NCI-H1436 (cell line): ENCODE results near the gene KLHL25.
A peak's percentile ranks its signal among the peaks of the same experiment; 100 is the strongest.

Experiments
- DNase-seq: peaks from one replicate; lab custom pipeline; 2025; lab: John Stamatoyannopoulos, UW

The KLHL25 gene

GRCh38 chr15:85748176-85748575 is 46.5 kb downstream of the KLHL25 start:
- no peak for DNase-seq

DNA sequence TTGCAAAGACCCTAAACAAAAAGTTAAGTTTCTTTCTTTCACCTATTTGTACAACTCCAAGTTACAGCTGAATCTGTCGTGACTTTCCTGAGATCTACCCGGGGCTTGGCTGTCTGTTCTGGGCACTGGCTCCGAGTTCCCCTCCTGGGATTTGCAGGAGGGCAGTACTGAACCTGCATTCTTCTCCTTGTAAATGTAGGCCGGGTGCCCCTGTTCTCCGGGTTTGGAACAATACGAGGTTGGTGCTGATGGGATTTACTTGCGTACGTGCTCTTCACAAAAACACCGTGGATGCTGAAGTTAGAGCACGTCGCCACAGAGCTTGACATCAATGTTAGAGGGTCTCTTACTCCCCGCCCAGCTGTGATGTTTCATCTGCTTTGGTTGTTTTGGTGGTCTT is 48.1 kb downstream of the KLHL25 start:
- DNase-seq = no peak

- no peak for DNase-seq
These were observed 49.1 kb downstream of the KLHL25 start for GRCh38 chr15:85745525-85746150.

GRCh38 chr15:85745023-85745422 is 49.7 kb downstream of the KLHL25 start:
- DNase-seq = no peak

DNA sequence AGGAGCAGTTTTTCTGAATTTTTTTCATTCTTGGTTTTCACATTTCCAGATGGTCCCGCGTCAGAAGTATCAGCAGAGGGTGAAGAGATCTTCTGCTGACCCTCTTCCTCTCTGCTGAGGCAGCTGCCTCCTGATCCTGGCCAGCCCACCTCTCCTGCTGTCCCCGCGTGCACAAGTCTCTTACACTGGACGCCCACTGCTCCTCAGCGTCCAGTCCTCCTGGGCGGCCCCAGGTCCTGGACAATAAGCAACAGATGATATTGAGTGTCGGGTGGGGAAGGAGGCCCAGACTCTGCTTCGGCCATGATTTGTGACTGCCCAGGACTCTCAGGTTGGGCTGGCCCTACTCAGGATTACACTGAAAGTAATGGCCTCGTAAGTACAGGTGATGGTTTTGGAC is 50.1 kb downstream of the KLHL25 start:
- no peak for DNase-seq

- DNase-seq = no peak
These were observed 51.2 kb downstream of the KLHL25 start for GRCh38 chr15:85743392-85744055.

GRCh38 chr15:85742186-85742821 is 52.4 kb downstream of the KLHL25 start:
- no peak for DNase-seq

DNA sequence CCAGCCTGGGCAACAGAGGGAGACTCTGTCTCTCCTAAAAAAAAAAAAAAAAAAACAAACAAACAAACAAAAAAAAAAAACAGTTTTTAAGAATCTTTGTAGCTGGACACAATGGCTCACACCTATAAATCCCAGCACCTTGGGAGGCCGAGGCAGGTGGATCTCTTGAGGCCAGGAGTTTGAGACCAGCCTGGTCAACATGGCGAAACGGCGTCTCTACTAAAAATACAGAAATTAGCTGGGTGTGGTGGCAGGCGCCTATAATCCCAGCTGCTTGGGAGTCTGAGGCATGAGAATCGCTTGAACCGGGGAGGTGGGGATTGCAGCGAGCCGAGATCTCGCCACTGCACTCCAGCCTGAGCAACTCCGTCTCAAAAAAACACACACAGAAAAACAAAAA is 53.1 kb downstream of the KLHL25 start:
- DNase-seq = no peak

DNA sequence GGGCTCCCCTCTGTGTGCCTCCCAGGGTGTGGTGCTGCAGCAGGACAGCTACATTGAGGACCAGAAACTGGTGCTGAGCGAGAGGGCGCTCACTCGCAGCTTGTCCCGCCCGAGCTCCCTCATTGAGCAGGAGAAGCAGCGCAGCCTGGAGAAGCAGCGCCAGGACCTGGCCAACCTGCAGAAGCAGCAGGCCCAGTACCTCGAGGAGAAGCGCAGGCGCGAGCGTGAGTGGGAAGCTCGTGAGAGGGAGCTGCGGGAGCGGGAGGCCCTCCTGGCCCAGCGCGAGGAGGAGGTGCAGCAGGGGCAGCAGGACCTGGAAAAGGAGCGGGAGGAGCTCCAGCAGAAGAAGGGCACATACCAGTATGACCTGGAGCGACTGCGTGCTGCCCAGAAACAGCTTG is 53.7 kb downstream of the KLHL25 start:
- no peak for DNase-seq

DNA sequence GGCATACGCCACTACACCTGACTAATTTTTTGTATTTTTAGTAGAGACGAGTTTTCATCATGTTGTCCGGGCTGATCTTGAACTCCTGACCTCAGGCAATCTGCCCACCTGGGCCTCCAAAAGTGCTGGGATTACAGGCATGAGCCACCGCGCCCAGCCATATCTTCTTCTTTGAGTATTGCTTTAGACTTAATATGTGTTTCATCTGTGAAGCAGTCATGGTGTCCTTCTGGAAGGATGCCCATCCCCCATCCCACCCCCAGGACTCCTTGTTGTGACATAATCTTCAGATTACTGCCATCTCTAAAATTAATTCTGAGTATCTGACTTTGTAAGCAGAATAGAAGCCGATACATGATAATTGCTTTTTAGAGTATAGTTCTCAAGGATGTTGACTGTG is 57.7 kb downstream of the KLHL25 start:
- no peak for DNase-seq

DNA sequence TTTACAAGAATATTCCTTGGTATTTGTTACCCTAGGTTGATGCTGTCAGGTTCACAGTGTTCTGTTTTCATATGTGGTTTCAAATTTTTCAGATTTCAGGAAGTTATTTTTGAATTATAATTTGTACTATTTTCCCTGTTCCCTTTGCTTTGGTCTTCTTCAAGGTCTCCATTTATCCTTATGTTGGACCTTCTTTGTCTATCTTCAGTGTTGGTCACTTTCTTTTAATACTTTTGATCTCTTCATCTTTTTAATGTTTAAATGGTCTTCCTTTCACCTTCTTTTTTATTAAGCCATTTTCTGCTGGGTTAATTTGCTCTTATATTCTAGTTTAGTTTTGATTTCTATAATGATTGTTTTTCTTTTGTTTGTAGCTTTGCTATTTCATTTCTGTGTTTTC is 61.3 kb downstream of the KLHL25 start:
- DNase-seq = no peak

DNA sequence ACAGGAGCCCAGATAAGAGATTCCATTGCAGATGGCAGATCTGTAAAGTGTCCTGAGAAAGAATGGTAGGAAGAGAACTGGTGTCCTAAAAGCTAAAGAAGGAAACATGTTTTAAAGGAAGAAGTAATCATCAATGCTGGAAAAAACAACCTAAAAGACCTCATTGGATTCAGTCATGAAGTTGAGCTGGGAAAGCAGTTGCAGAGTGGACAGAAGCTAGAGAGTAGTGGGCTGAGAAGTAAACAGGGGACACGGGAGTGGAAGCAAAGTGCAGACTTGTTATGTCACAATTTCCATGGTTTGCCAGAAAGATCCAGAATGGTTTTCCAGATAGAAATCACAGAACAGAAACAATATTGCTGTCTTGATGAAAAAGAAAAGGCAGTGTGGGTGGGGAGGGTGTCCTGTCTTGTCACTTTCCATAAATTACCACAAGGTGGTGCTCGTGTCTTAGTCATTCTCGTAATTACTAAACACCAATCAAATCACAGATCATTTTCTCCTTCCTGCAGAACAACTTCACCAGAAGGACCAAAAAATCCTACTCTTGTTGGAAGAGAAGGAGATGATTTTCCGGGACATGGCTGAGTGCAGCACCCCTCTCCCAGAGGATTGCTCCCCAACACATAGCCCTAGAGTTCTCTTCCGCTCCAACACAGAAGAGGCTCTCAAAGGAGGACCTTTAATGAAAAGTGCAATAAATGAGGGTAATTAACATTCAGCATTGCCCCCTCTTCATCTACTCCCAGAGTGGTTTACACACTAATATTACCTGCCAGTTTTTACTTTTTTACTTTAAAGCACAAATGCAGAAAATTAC is 64.5 kb downstream of the KLHL25 start:
- peak; percentile 60 for DNase-seq

GRCh38 chr15:85727068-85727467 is 67.7 kb downstream of the KLHL25 start:
- DNase-seq = no peak

GRCh38 chr15:85726454-85726853 is 68.3 kb downstream of the KLHL25 start:
- no peak for DNase-seq

DNA sequence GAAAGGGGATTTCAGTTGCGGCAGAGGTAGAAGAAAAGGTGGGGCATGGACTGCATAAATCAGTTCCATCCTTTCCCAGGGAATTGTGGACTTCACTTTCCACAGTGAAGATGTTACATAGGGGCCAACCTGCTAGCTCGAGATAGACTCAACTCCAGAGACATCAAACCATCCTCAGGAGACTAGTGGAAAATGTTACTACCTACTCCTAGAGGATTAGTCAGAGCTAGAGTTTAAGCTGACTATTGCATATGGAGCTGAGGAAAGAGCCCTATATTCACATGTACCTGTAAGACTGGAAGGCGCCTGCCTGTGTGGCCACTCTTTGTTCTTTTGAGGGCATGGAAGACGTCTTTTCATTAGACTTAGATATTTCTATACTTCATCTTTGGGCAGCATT is 69.2 kb downstream of the KLHL25 start:
- DNase-seq = no peak

DNA sequence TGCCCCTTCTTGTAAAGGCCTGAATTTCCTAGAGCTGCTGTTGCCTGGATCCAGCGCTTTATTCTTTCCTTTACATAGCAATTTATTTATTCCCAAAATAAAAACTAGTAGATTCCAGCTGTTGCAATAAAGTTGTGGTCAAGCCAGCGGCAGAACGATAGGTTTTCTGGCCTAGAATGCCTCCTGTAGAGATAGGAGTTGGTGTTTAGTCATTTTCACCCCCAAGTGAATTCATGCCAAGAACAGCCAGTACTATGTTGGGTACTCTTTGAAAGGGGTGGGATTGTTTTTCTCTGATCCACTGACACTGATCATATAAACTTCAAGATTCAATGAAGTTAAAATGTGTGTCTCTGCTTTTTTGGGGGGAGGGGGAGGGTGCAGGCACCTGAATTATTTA is 69.7 kb downstream of the KLHL25 start:
- no peak for DNase-seq

DNA sequence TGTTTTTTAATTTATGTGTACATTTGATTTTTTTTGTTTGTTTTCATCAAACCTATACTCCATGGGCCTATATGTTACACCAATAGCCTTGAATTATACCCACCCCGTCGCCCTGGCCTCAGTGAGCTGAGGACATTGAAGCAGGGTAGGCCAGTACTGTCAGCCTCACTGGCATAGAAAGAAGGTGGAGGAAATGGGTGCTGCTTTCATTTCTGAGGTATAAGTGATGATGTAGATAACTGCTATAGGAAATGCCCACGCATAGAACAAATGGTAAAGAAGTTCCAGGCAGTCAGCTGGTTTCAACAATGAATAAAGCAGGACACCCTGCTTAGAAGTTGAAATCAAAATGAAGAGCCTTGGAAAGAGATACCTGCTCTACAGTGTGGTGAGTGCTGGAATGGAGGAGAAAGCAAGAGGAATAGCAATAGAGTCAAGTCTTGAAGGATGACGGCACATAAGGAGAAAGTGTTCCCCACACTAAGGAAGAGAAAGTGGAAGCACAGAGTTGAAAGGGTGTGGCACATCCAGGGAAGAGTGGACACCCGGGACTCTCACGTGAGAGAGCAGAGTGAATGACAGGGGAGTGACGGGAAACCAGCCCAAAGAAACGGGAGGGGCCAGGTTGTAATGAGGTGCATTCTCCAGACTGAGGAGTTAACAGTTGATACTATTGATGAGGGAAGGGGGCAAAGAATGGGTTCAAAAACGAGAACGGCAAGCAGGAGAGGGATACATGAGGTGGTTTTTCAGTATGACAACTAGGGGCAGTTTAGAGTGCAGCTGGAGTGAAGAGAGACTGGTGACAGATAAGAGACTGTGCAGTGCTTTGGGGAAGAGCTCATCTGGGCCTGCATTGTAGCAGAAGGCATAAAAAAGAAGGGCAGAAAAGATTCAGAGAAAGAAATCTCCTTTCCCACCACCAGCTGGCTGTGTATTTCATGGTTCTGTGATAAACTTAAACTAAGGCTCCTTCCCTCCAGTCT is 70.5 kb downstream of the KLHL25 start:
- no peak for DNase-seq

GRCh38 chr15:85722374-85723152 is 72.2 kb downstream of the KLHL25 start:
- no peak for DNase-seq

DNA sequence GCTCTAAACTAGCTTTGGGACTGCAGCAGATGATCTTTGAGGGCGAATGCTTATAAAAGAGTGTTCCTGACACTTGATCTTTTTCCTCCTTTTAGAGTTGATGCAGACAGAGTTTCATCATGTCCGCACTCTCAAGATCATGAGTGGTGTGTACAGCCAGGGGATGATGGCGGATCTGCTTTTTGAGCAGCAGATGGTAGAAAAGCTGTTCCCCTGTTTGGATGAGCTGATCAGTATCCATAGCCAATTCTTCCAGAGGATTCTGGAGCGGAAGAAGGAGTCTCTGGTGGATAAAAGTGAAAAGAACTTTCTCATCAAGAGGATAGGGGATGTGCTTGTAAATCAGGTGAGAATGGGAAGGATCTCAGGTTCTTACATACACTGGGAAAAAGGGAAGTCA is 75.7 kb downstream of the KLHL25 start:
- no peak for DNase-seq

DNA sequence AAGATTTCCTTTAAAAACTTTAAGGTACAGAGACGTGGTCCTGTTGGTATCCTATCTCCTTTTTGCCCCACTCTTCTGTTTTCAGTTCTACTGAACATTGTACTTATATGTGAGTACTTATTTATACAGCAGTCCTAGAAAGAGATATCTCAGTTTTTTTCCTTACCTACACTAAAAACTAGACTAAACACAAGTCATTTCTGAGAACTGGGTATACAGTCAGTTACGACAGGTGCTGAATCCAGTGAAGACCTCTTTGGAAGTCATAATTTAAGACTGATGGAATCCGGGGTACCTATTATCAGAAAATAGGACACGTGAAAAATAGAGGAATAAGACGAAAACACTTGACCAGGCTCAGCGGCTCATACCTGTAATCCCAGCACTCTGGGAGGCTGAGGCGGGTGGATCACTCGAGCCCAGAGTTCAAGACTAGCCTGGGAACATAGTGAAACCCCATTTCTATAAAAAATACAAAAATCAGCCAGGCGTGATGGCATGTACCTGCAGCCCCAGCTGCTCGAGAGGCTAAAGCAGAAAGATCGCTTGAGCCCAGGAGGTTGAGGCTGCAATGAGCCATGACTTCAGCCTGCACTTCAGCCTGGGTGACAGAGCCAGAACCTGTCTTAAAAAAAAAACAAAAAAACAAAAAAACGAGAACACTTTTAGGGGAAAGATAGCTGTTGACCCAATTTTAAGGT is 76.3 kb downstream of the KLHL25 start:
- no peak for DNase-seq
